ENCODE data around the gene MARF1.
"Not testable (repeated sequence)": the region's sequence is repeated elsewhere in the genome, so short reads cannot be mapped to it uniquely, and the experiment has no call there.

Gene MARF1

GRCh38 chr16:15658149-15658548 lies 15.2 kb upstream of the MARF1 start:
- Histone ChIP-seq H3K9me3 (ENCODE audit: severe bottlenecking) (no peaks in the 10 kb centered on the region), H3K27me3 (ENCODE audit: insufficient read depth, low read depth, severe bottlenecking) (no peaks in the 10 kb centered on the region), H3K27ac (no peak overlapping the region), H3K4me3 (ENCODE audit: low read depth, low read length) (no peak overlapping the region), H3K36me3 (no peaks in the 10 kb centered on the region; the same call in none of the 2 replicates)
- TF ChIP-seq, protein P1, sequence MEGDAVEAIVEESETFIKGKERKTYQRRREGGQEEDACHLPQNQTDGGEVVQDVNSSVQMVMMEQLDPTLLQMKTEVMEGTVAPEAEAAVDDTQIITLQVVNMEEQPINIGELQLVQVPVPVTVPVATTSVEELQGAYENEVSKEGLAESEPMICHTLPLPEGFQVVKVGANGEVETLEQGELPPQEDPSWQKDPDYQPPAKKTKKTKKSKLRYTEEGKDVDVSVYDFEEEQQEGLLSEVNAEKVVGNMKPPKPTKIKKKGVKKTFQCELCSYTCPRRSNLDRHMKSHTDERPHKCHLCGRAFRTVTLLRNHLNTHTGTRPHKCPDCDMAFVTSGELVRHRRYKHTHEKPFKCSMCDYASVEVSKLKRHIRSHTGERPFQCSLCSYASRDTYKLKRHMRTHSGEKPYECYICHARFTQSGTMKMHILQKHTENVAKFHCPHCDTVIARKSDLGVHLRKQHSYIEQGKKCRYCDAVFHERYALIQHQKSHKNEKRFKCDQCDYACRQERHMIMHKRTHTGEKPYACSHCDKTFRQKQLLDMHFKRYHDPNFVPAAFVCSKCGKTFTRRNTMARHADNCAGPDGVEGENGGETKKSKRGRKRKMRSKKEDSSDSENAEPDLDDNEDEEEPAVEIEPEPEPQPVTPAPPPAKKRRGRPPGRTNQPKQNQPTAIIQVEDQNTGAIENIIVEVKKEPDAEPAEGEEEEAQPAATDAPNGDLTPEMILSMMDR (IDR thresholded peaks at IDR 0.05; ENCODE audit: low read depth, low read length) = no peak
- no peak for DNase-seq

GRCh38 chr16:15655561-15655960 lies 12.6 kb upstream of the MARF1 start:
- H3K36me3 ChIP-seq = peaks cover 12% of the 10 kb centered on the region
- not testable (repeated sequence) for DNase-seq; H3K4me3 ChIP-seq (ENCODE audit: low read depth, low read length); H3K9me3 ChIP-seq (ENCODE audit: severe bottlenecking); H3K27me3 ChIP-seq (ENCODE audit: insufficient read depth, low read depth, severe bottlenecking); H3K27ac ChIP-seq

DNA sequence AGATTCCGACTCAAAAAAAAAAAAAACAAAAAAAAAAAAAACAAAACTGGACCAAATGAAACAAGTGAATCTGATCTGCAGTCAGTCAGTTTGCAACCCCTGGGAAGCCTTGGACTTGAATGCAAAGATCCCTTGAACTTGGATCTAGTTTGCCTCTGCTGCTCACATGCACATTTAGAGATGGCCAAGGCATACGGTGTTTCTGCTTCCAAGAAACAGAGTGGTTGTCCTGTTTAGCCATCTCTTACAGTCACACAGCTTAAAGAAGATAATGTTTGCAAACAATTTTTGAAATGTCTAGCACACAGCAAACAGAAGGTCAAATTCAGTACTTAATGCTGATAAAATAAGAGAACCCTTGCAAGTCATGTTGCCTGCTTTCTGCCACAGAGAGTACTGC lies 11.6 kb upstream of the MARF1 start:
- DNase-seq = no peak
- Histone ChIP-seq H3K27ac (no peak overlapping the region), H3K9me3 (ENCODE audit: severe bottlenecking) (no peaks in the 10 kb centered on the region), H3K4me3 (ENCODE audit: low read depth, low read length) (no peak overlapping the region), H3K36me3 (peaks cover 12% of the 10 kb centered on the region), H3K27me3 (ENCODE audit: insufficient read depth, low read depth, severe bottlenecking) (no peaks in the 10 kb centered on the region)
- TF ChIP-seq, protein P1 (IDR thresholded peaks at IDR 0.05; ENCODE audit: low read depth, low read length) = no peak

GRCh38 chr16:15653227-15653626 lies 10.3 kb upstream of the MARF1 start:
- no peaks in the 10 kb centered on the region for H3K27me3 ChIP-seq (ENCODE audit: insufficient read depth, low read depth, severe bottlenecking)
- TF ChIP-seq, protein P1 (IDR thresholded peaks at IDR 0.05; ENCODE audit: low read depth, low read length) = no peak
- no peak for DNase-seq
- H3K9me3 ChIP-seq (ENCODE audit: severe bottlenecking) = no peaks in the 10 kb centered on the region
- peaks cover 12% of the 10 kb centered on the region for H3K36me3 ChIP-seq
- H3K4me3 ChIP-seq (ENCODE audit: low read depth, low read length) = no peak overlapping the region
- no peak overlapping the region for H3K27ac ChIP-seq

DNA sequence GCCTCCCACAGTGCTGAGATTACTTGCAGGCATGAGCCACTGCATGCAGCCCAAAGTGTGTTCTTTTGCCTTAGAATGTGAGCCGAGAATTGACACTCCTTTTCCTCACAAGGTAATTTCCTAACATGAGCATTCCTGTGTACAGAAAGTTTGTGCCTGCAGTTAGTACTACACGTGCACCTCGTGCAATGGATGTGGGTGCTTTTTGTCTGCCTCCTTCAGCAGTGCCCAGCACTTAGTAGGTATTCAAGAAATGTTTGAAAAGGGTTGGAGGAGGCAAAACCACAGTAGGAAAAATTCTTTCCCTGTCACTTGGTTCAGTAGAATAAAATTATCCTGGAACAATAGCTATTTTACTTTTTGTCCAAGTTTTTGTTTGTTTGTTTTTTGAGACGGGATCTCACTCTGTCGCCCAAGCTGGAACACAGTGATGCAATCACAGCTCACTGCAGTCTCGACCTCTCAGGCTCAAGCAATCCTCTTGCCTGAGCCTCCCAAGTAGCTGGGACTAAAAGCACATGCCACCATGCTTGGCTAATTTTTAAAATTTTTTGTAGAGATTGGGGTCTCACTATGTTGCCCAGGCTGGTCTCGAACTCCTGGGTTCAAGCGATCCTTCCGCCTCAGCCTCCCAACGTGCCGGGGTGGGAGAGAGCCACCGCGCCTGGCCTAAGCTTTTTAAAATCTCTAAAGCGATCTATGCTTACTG lies 9.5 kb upstream of the MARF1 start:
- no peak for DNase-seq
- Histone ChIP-seq H3K4me3 (ENCODE audit: low read depth, low read length) (no peak overlapping the region), H3K9me3 (ENCODE audit: severe bottlenecking) (no peaks in the 10 kb centered on the region), H3K27me3 (ENCODE audit: insufficient read depth, low read depth, severe bottlenecking) (no peaks in the 10 kb centered on the region), H3K27ac (no peak overlapping the region), H3K36me3 (peaks cover 12% of the 10 kb centered on the region)
- TF ChIP-seq, protein P1 (IDR thresholded peaks at IDR 0.05; ENCODE audit: low read depth, low read length) = no peak

- Histone ChIP-seq H3K27ac (no peak overlapping the region; the same call in 1 of the 2 replicates), H3K9me3 (ENCODE audit: severe bottlenecking) (no peaks in the 10 kb centered on the region), H3K27me3 (ENCODE audit: insufficient read depth, low read depth, severe bottlenecking) (no peaks in the 10 kb centered on the region), H3K4me3 (ENCODE audit: low read depth, low read length) (peak overlapping the region; percentile 87), H3K36me3 (peaks cover 12% of the 10 kb centered on the region)
- TF ChIP-seq, protein P1 (IDR thresholded peaks at IDR 0.05; ENCODE audit: low read depth, low read length) = no peak
- no peak for DNase-seq
These were observed 7.8 kb upstream of the MARF1 start for GRCh38 chr16:15650698-15651171.

Data from WERI-Rb-1 (cell line).